SIG-M5 treated with dmso at 0.1 percent for 504 hours (cell line): ENCODE measurements around the gene ZNF143.
"Not testable (repeated sequence)": the region's sequence is repeated elsewhere in the genome, so short reads cannot be mapped to it uniquely, and the experiment has no call there.

Experiments used
- DNase-seq: peaks from one replicate; lab custom pipeline; 2025; ENCODE audit not compliant: unreplicated experiment; lab: John Stamatoyannopoulos, UW

Gene ZNF143

GRCh38 chr11:9495803-9496514, 35.1 kb downstream of the ZNF143 start:
- DNase-seq, result no peak

GRCh38 chr11:9498457-9499078, 37.8 kb downstream of the ZNF143 start:
- DNase-seq, result no peak

GRCh38 chr11:9506489-9507276, 45.9 kb downstream of the ZNF143 start:
- peak; percentile 53 for DNase-seq

GRCh38 chr11:9507277-9507580, 46.4 kb downstream of the ZNF143 start:
- no peak for DNase-seq

- no peak for DNase-seq
Measured at GRCh38 chr11:9509041-9509440, 48.2 kb downstream of the ZNF143 start.

- no peak for DNase-seq
Measured at GRCh38 chr11:9512370-9513019, 51.7 kb downstream of the ZNF143 start.

GRCh38 chr11:9514576-9514975, 53.8 kb downstream of the ZNF143 start:
- not testable (repeated sequence) for DNase-seq

- no peak for DNase-seq
Measured at GRCh38 chr11:9516113-9516512, 55.3 kb downstream of the ZNF143 start.

- no peak for DNase-seq
Measured at GRCh38 chr11:9518835-9519410, 58.1 kb downstream of the ZNF143 start.

GRCh38 chr11:9524001-9524400, 63.2 kb downstream of the ZNF143 start:
- no peak for DNase-seq

GRCh38 chr11:9525116-9525515, 64.3 kb downstream of the ZNF143 start:
- no peak for DNase-seq

GRCh38 chr11:9527481-9528135, 66.8 kb downstream of the ZNF143 start:
- no peak for DNase-seq

- DNase-seq, result no peak
Measured at GRCh38 chr11:9528136-9528501, 67.3 kb downstream of the ZNF143 start.

- no peak for DNase-seq
Measured at GRCh38 chr11:9528573-9529333, 67.9 kb downstream of the ZNF143 start.

- no peak for DNase-seq
Measured at GRCh38 chr11:9529334-9529650, 68.5 kb downstream of the ZNF143 start.

- DNase-seq, result no peak
Measured at GRCh38 chr11:9530020-9530621, 69.3 kb downstream of the ZNF143 start.

GRCh38 chr11:9530901-9531625, 70.3 kb downstream of the ZNF143 start:
- DNase-seq, result no peak

- no peak for DNase-seq
Measured at GRCh38 chr11:9533058-9533457, 72.2 kb downstream of the ZNF143 start.

GRCh38 chr11:9533736-9534473, 73.1 kb downstream of the ZNF143 start:
- no peak for DNase-seq
